Rectal smooth muscle tissue (tissue), 1 donor: ENCODE results near the gene HOXC9.

Source experiments
- H3K27ac ChIP-seq: one replicate; pipeline ENCODE4 v1.7.0; 2013; ENCODE audit warnings: low read depth, low read length, inconsistent platforms
- H3K27me3 ChIP-seq: one replicate; pipeline ENCODE4 v1.7.0; 2013; ENCODE audit warnings: low read length; ENCODE audit not compliant: control insufficient read depth, insufficient read depth
- H3K36me3 ChIP-seq: one replicate; pipeline ENCODE4 v1.7.0; 2013; ENCODE audit warnings: low read length; ENCODE audit not compliant: control insufficient read depth, insufficient read depth
- H3K4me1 ChIP-seq: one replicate; pipeline ENCODE4 v1.7.0; 2013; ENCODE audit warnings: low read length; ENCODE audit not compliant: control insufficient read depth, insufficient read depth
- H3K4me3 ChIP-seq: one replicate; pipeline ENCODE4 v1.7.0; 2013; ENCODE audit warnings: low read length
- H3K9ac ChIP-seq: one replicate; pipeline ENCODE4 v1.7.0; 2013; ENCODE audit warnings: low read length

Gene HOXC9

DNA sequence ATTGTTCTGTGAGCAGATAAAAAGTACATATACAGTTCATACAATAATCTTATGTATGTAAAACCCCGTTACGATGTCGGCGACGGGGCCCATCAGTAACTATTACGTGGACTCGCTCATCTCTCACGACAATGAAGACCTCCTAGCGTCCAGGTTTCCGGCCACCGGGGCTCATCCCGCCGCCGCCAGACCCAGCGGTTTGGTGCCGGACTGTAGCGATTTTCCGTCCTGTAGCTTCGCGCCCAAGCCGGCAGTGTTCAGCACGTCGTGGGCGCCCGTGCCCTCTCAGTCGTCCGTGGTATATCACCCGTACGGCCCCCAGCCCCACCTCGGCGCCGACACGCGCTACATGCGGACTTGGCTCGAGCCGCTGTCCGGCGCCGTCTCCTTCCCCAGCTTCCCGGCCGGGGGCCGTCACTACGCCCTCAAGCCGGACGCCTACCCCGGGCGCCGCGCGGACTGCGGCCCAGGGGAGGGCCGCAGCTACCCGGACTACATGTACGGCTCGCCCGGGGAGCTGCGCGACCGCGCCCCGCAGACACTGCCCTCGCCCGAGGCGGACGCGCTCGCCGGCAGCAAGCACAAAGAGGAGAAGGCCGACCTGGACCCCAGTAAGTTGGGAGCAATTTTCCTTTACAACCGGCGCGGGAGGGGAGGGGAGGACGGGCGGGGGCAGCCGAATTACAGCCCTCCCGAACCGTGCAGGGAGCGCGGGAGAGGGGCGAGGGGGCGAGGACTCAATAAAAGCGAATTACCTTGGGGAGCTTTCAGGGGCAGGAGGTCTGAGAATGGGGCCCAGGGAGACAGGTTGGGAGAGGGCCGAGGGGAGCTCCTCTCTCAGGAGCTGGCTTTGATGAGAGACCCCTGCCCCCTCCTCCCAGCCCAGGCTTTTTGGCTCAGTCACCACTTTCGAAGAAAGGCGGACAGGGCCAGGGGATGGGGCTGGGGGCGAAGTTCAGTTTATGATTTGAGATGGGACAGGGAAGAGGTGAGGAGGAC lies at the start of gene HOXC9:
Gene HOXC9, plus strand, starts transcription at position 46 of the 999 bp plus-strand sequence. Its CDS starts 28 bp downstream, at position 74.
- H3K4me3 ChIP-seq, result peak within 1 kb of the TSS; percentile 5
- peaks cover 78% of the 10 kb centered on the region for H3K27me3 ChIP-seq

DNA sequence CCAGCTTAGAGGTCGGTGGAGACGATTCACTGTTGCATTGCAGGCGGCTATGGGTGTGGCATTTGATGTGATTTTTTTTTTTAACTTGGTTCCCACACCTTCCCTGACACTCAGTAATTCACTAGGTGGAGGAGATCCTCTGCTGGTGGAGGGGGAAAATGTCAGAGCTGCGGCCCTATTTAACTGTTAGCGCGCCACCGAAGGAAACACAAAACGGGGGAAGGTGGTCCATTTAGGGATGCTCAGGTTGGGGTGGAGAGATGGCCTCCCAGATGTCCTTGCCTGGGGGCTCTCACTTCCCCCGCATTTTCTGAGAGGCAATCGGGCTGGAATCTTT lies 49.6 kb upstream of the HOXC9 start:
- Histone ChIP-seq H3K9ac (no peak overlapping the region), H3K4me3 (no peak overlapping the region), H3K27ac (no peak overlapping the region), H3K4me1 (no peaks in the 10 kb centered on the region), H3K36me3 (no peaks in the 10 kb centered on the region), H3K27me3 (peaks cover 61% of the 10 kb centered on the region)

More for the DNA sequence above, at the start of gene HOXC9:
- Histone ChIP-seq H3K36me3 (no peaks in the 10 kb centered on the region), H3K4me1 (no peaks in the 10 kb centered on the region), H3K9ac (no peak within 1 kb of the TSS), H3K27ac (no peak within 1 kb of the TSS)

DNA sequence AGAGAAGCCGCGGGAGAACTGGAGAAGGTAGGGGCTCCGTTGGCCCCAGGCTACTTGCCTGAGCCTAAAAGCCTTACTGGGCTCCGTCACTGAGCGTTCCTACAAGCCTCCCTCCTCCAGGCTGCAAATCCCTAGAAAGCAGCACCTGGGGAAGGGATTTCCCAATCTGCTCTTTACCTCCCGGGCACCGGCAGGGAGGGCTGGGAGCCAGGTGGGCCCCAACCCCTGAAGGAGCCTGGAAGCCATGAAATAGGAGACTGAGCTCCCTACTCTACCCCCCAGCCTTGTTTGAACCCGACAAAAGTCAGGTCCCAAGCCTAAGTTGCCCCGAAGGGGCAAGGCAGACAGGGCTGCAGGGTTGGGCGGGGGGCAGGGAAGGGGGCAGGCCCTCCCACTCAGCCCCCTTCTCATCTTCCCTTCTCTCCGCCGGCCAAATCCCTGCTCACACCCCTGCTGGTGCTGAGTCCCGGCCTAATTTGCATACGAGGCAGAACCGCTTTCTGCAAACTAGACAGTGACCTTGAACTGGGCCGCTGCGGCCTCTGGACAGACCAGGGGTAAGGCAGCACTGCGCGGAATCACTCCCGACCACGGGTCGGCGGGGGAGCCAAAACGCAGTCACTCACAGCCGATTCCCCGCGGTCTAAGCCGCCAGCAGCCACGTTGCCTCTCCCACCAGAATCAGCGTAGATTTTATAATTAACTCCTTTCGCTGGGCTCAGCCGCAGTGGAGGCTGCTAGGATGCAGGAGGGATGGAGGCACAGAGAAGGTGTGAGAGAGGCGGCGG lies 49.0 kb upstream of the HOXC9 start:
- H3K36me3 ChIP-seq, result no peaks in the 10 kb centered on the region
- H3K4me3 ChIP-seq, result no peak overlapping the region
- H3K27ac ChIP-seq, result no peak overlapping the region
- no peaks in the 10 kb centered on the region for H3K4me1 ChIP-seq
- H3K27me3 ChIP-seq, result peaks cover 61% of the 10 kb centered on the region
- H3K9ac ChIP-seq, result no peak overlapping the region

DNA sequence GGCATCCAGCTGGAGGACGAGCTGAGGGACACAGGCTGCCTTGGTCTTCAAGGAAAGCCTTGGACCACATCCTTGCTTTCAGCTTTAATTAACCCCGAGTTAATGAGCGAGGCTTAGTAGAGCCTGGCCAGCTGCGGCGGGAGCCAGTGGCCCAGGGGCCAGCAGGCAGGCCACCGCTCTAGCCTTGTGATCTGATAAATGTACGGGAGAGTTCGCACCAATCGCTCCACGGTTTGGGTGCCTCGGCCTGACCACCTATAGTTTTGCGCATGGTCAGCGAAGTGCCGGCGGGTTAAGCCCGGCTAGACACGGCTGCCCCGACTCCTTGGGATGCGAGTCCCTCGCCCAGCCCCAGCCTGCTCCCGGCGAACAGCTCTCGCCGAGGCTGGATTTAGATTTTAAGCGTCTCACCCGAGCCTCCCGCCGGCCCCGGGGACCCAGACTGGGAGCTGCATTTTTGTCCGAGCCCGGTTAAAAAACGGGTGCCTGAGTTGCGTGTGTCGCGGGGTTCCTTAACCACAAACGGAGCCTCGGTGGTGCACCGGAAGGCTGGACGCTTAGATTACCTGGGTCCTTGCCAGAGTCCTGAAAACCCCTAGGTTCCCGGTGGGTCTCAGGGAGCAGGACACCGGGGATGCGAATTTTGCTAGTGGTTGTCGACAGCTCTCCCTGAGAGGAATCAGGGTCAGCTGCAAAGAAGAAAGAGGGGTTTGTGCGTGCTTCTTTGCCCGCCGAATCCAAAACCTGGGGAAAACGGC lies 48.2 kb upstream of the HOXC9 start:
- Histone ChIP-seq H3K27me3 (peaks cover 66% of the 10 kb centered on the region), H3K36me3 (no peaks in the 10 kb centered on the region), H3K9ac (no peak overlapping the region), H3K4me1 (no peaks in the 10 kb centered on the region), H3K27ac (no peak overlapping the region), H3K4me3 (no peak overlapping the region)

DNA sequence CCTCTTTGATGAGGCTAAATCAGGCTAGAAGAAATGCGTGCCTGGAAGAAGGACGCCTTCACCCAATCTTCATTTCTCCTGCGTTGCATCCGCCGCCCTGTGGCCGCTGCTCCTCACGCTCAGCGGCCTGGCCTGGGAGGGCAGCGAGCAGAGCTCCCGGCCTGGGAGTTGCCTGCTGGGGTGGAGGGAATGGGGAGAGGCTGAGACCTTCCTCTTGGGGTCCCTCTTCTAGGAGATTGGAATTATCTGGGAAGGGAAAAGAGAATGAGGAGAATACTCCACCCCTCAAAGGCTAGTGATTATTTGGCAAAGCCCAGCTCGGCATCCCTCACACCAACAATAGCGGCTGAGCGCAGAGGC lies 47.6 kb upstream of the HOXC9 start:
- no peaks in the 10 kb centered on the region for H3K4me1 ChIP-seq
- peaks cover 70% of the 10 kb centered on the region for H3K27me3 ChIP-seq
- no peak overlapping the region for H3K9ac ChIP-seq
- no peaks in the 10 kb centered on the region for H3K36me3 ChIP-seq
- H3K27ac ChIP-seq, result no peak overlapping the region
- H3K4me3 ChIP-seq, result no peak overlapping the region

DNA sequence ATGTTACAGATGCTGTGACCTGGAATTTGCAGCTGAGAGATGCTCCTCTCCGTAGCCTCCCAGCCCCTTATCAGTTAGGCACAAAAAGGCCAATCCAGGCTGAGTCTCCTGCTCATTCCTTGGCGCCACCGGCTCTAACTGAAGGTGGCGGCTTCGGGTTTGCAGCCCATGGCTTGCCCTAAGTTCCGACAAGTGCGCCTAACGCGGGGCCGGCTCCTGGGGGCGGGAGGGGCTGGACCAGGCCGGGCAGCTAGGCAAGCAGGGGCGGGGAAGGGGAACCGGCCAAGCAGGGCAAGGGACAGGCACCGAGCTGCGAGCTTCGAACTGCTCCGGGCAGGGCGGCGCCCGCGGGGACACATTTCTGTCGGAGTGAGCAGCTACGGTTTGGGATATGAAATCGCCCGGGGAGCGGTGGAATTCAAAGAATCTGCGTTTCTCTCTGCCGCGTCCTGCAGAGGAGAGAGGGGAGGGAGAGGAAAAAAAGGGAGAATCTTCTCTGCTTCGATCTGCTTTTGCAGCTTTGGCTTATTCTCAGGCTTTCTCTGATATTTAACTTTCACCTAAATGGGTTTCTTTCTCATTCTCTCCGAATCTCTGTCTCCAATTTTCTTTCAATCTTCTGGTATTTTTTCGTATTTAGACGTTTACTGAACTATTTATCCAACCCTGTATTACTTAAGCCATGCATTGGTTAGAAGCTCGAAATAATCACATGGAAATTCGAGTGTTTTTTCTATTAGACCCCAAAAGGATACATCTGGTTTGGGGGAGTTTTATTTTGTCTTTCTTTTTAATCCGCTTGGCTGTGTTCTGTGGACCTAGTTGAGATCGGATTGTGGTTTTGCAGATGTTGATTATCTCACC lies 46.9 kb upstream of the HOXC9 start:
- H3K4me3 ChIP-seq, result no peak overlapping the region
- no peak overlapping the region for H3K27ac ChIP-seq
- H3K27me3 ChIP-seq, result peaks cover 73% of the 10 kb centered on the region
- H3K9ac ChIP-seq, result no peak overlapping the region
- H3K4me1 ChIP-seq, result no peaks in the 10 kb centered on the region
- H3K36me3 ChIP-seq, result no peaks in the 10 kb centered on the region

DNA sequence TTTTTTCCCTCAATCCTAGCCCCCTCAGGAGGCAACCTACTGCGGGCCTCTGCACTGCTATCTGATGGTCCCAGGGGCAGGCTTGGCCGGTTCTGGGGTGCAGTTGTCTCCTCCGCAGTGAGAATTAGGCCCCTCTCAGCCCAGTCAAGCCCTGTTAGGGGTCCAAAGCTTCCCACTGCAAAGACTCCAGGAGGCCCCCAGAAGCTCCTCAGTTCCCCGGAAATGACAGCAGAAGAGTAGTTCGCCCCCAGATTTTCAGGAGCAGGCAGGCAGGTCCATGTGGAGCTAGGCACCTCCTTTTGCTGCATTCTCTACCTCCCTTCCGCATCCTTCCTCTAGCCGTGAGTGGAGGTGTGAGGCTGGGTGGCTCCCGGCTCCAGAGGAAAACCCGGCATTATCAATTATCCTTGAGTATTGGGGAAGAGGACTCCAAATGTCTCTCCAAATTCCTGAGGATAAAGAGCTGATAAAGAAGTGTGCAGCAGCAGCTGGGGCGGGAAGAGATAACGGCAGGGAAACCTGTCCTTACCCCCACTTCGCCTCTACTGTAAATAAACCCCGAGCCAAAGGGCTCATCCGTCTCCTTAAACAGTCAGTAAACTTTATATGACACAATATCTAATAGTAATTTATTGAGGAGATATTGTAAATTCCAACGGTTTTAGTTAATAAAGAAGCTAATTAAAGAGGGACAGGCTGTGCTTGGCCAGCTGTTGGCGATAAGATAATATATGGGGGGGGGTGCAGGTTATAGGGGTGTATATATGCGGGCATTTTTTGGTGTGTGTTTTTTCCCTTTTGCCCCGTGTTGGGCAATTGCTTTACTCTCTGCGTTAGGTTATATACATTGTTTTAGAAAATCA lies 45.9 kb upstream of the HOXC9 start:
- Histone ChIP-seq H3K4me1 (no peaks in the 10 kb centered on the region), H3K4me3 (no peak overlapping the region), H3K36me3 (no peaks in the 10 kb centered on the region), H3K27ac (no peak overlapping the region), H3K27me3 (peaks cover 80% of the 10 kb centered on the region), H3K9ac (no peak overlapping the region)

DNA sequence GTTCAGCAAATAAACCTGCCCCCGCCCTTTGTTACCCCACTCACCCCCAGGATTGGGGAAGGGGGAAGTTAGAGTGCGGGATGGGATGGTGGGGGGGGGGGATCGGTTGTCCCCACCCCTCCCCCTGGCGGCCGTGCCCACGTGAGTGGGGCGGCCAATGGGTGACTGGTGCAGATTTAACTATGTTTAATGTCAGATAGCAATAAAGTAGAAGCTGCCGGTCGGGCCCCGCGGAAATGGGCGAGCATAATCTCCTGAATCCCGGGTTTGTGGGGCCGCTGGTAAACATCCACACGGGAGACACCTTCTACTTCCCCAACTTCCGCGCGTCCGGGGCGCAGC lies 45.3 kb upstream of the HOXC9 start, which contains the start of gene HOXC12:
Gene HOXC12, plus strand, starts transcription at position 210 of the 342 bp plus-strand sequence. Its CDS starts 27 bp downstream, at position 237.
- Histone ChIP-seq H3K36me3 (no peaks in the 10 kb centered on the region), H3K9ac (no peak within 1 kb of the TSS), H3K4me3 (no peak within 1 kb of the TSS), H3K4me1 (no peaks in the 10 kb centered on the region), H3K27me3 (peaks cover 81% of the 10 kb centered on the region), H3K27ac (no peak within 1 kb of the TSS)

DNA sequence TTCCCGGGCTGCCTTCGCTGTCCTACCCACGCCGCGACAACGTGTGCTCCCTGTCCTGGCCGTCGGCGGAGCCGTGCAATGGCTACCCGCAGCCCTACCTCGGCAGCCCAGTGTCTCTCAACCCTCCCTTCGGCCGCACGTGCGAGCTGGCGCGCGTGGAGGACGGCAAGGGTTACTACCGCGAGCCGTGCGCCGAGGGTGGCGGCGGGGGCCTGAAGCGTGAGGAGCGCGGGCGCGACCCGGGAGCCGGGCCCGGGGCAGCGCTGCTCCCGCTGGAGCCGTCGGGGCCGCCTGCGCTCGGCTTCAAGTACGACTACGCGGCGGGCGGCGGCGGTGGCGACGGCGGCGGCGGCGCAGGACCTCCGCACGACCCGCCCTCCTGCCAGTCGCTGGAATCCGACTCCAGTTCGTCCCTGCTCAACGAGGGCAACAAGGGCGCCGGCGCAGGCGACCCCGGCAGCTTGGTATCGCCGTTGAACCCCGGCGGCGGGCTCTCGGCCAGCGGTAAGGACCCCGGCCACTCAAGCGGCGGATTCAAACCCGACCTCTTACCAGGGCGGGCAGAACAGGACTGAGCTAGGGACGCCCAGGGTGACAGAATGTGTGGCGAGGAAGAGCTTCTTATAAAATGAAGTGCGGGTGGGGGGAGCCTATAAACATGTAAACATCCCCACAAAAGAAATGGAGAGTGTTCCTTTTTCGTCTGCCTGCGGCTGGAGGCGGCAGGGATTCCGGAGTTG lies 44.8 kb upstream of the HOXC9 start:
- no peak overlapping the region for H3K9ac ChIP-seq
- H3K36me3 ChIP-seq, result no peaks in the 10 kb centered on the region
- no peak overlapping the region for H3K4me3 ChIP-seq
- H3K27me3 ChIP-seq, result peaks cover 80% of the 10 kb centered on the region
- no peaks in the 10 kb centered on the region for H3K4me1 ChIP-seq
- H3K27ac ChIP-seq, result no peak overlapping the region

DNA sequence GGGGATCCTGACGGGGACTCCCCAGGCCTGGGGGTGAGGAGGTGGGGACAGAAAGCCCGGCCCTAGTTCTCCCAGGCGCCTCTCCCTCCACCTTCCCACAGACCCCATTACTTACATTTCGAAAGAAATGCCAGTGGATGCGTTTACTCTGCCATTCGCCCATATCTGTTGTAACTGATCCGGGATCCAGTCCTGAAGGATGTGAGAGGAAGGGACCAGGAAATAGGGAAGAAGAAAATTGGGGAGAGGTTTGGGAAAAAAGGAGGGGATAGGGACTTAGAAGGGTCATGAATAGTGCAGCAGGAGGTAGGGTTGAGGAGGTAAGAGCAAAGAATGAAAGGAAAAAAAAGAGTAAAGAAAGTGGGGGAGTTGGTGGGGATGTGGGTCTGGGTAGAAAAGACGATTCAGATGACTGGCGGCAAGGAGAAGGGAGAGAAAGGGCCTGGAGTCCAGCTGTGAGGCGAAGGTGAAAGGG lies 44.1 kb upstream of the HOXC9 start:
- H3K27ac ChIP-seq, result no peak overlapping the region
- H3K27me3 ChIP-seq, result peaks cover 79% of the 10 kb centered on the region
- H3K9ac ChIP-seq, result no peak overlapping the region
- no peaks in the 10 kb centered on the region for H3K36me3 ChIP-seq
- no peaks in the 10 kb centered on the region for H3K4me1 ChIP-seq
- H3K4me3 ChIP-seq, result no peak overlapping the region
